ENCODE results near the gene DLX1. TPM values are rescaled to one million over a fixed set of nuclear protein-coding genes. Genes with fewer than 3 reads are reported as not detected.

The DLX1 gene
- 10 to 100 TPM in 2 of 6 experiments, 1 to 10 TPM in 4; 8.2 to 13.9 (median 9.2) TPM for total RNA-seq (2021; fragmentation: NEBNext Ultra II Directional; extraction: Animal tissue kit (Norgen Biotek cat#: 25700))
- long read RNA-seq, transcript DLX1-203 (3 exons, 2,640 nt): major isoform, 9 of 19 reads
- long read RNA-seq, partial matches to known transcripts: 0 of 19 reads
- long read RNA-seq, other reads (novel, unspliced or antisense): 6 of 19 reads

GRCh38 chr2:172085460-172086159 is at the start of gene DLX1:
TSS of gene DLX1 (plus strand) at chr2:172085507. CDS start at chr2:172085678, 171 bp downstream.
- no peak for DNase-seq
- Mint-ChIP-seq H3K4me1 (ENCODE audit: low read depth) (peaks cover 71% of the 10 kb centered on the region), H3K27me3 (ENCODE audit: insufficient read depth) (peaks cover 53% of the 10 kb centered on the region), H3K9me3 (peaks cover 4% of the 10 kb centered on the region; the same call in 1 of the 2 replicates), H3K36me3 (ENCODE audit: low read depth) (peaks cover 29% of the 10 kb centered on the region), H3K27ac (peak within 1 kb of the TSS; percentile 99), H3K4me3 (peak within 1 kb of the TSS; percentile 98)
- TF ChIP-seq CTCF (IDR thresholded peaks at IDR 0.05): no peak

GRCh38 chr2:172038121-172038520 is 47.2 kb upstream of the DLX1 start:
- no peaks in the 10 kb centered on the region for H3K9me3 Mint-ChIP-seq

GRCh38 chr2:172038604-172039003 is 46.7 kb upstream of the DLX1 start:
- no peak for TF ChIP-seq CTCF (IDR thresholded peaks at IDR 0.05)
- H3K4me1 Mint-ChIP-seq (ENCODE audit: low read depth): peaks cover 27% of the 10 kb centered on the region
- H3K9me3 Mint-ChIP-seq: no peaks in the 10 kb centered on the region
- no peaks in the 10 kb centered on the region for H3K36me3 Mint-ChIP-seq (ENCODE audit: low read depth)
- peak; percentile 95 for DNase-seq
- H3K4me3 Mint-ChIP-seq: peak overlapping the region; percentile 61
- no peaks in the 10 kb centered on the region for H3K27me3 Mint-ChIP-seq (ENCODE audit: insufficient read depth)
- H3K27ac Mint-ChIP-seq: peak overlapping the region; percentile 74

More at GRCh38 chr2:172038121-172038520, 47.2 kb upstream of the DLX1 start:
- TF ChIP-seq CTCF (IDR thresholded peaks at IDR 0.05): no peak
- Mint-ChIP-seq H3K4me1 (ENCODE audit: low read depth) (peaks cover 27% of the 10 kb centered on the region), H3K27me3 (ENCODE audit: insufficient read depth) (no peaks in the 10 kb centered on the region), H3K27ac (peak overlapping the region; percentile 74), H3K4me3 (peak overlapping the region; percentile 61), H3K36me3 (ENCODE audit: low read depth) (no peaks in the 10 kb centered on the region)
- DNase-seq: no peak

- no peak for DNase-seq
- peak overlapping the region; percentile 74 for H3K27ac Mint-ChIP-seq
Measured at GRCh38 chr2:172039011-172039704, 46.1 kb upstream of the DLX1 start.

GRCh38 chr2:172040311-172040710 is 45.0 kb upstream of the DLX1 start:
- Mint-ChIP-seq H3K27me3 (ENCODE audit: insufficient read depth) (no peaks in the 10 kb centered on the region), H3K9me3 (no peaks in the 10 kb centered on the region), H3K4me3 (no peak overlapping the region), H3K4me1 (ENCODE audit: low read depth) (peaks cover 27% of the 10 kb centered on the region), H3K36me3 (ENCODE audit: low read depth) (no peaks in the 10 kb centered on the region), H3K27ac (no peak overlapping the region)
- DNase-seq: no peak
- TF ChIP-seq CTCF (IDR thresholded peaks at IDR 0.05): no peak

More at GRCh38 chr2:172039011-172039704, 46.1 kb upstream of the DLX1 start:
- Mint-ChIP-seq H3K36me3 (ENCODE audit: low read depth) (no peaks in the 10 kb centered on the region), H3K9me3 (no peaks in the 10 kb centered on the region), H3K4me1 (ENCODE audit: low read depth) (peaks cover 27% of the 10 kb centered on the region), H3K27me3 (ENCODE audit: insufficient read depth) (no peaks in the 10 kb centered on the region), H3K4me3 (no peak overlapping the region)
- TF ChIP-seq CTCF (IDR thresholded peaks at IDR 0.05): no peak
